ENCODE results near the gene ATAD2B.
"Not testable (repeated sequence)": the region's sequence is repeated elsewhere in the genome, so short reads cannot be mapped to it uniquely, and the experiment has no call there.

ATAD2B gene

GRCh38 chr2:23751747-23752265 is 175.1 kb downstream of the ATAD2B start:
- no peak for DNase-seq (ENCODE audit: low read depth in 2 of 3, low spot score in 2 of 3)

GRCh38 chr2:23746141-23746863 is 180.6 kb downstream of the ATAD2B start:
- no peak for DNase-seq (ENCODE audit: low read depth in 2 of 3, low spot score in 2 of 3)

- DNase-seq (ENCODE audit: low read depth in 2 of 3, low spot score in 2 of 3): no peak
Measured at GRCh38 chr2:23745726-23746105, 181.2 kb downstream of the ATAD2B start.

- DNase-seq (ENCODE audit: low read depth in 2 of 3, low spot score in 2 of 3): no peak
Measured at GRCh38 chr2:23745068-23745725, 181.7 kb downstream of the ATAD2B start.

- DNase-seq (ENCODE audit: low read depth in 2 of 3, low spot score in 2 of 3): not testable (repeated sequence)
Measured at GRCh38 chr2:23736783-23737182, 190.1 kb downstream of the ATAD2B start.

GRCh38 chr2:23734416-23734815 is 192.5 kb downstream of the ATAD2B start:
- no peak for DNase-seq (ENCODE audit: low read depth in 2 of 3, low spot score in 2 of 3)

- DNase-seq (ENCODE audit: low read depth in 2 of 3, low spot score in 2 of 3): not testable (repeated sequence)
Measured at GRCh38 chr2:23723029-23723428, 203.9 kb downstream of the ATAD2B start.

GRCh38 chr2:23722255-23722654 is 204.7 kb downstream of the ATAD2B start:
- no peak for DNase-seq (ENCODE audit: low read depth in 2 of 3, low spot score in 2 of 3)

- DNase-seq (ENCODE audit: low read depth in 2 of 3, low spot score in 2 of 3): no peak
Measured at GRCh38 chr2:23721454-23721826, 205.5 kb downstream of the ATAD2B start.

GRCh38 chr2:23720705-23721453 is 206.0 kb downstream of the ATAD2B start:
- DNase-seq (ENCODE audit: low read depth in 2 of 3, low spot score in 2 of 3): no peak

GRCh38 chr2:23719716-23720115 is 207.2 kb downstream of the ATAD2B start:
- DNase-seq (ENCODE audit: low read depth in 2 of 3, low spot score in 2 of 3): no peak

- no peak for DNase-seq (ENCODE audit: low read depth in 2 of 3, low spot score in 2 of 3)
Measured at GRCh38 chr2:23718931-23719700, 207.8 kb downstream of the ATAD2B start.

- no peak for DNase-seq (ENCODE audit: low read depth in 2 of 3, low spot score in 2 of 3)
Measured at GRCh38 chr2:23713351-23713750, 213.6 kb downstream of the ATAD2B start.

- no peak for DNase-seq (ENCODE audit: low read depth in 2 of 3, low spot score in 2 of 3)
Measured at GRCh38 chr2:23712756-23713151, 214.2 kb downstream of the ATAD2B start.

- DNase-seq (ENCODE audit: low read depth in 2 of 3, low spot score in 2 of 3): no peak
Measured at GRCh38 chr2:23711979-23712755, 214.8 kb downstream of the ATAD2B start.

GRCh38 chr2:23709311-23709710 is 217.6 kb downstream of the ATAD2B start:
- DNase-seq (ENCODE audit: low read depth in 2 of 3, low spot score in 2 of 3): no peak

- no peak for DNase-seq (ENCODE audit: low read depth in 2 of 3, low spot score in 2 of 3)
Measured at GRCh38 chr2:23708771-23709170, 218.2 kb downstream of the ATAD2B start.

GRCh38 chr2:23707096-23707495 is 219.8 kb downstream of the ATAD2B start:
- no peak for DNase-seq (ENCODE audit: low read depth in 2 of 3, low spot score in 2 of 3)

GRCh38 chr2:23706613-23707078 is 220.3 kb downstream of the ATAD2B start:
- no peak for DNase-seq (ENCODE audit: low read depth in 2 of 3, low spot score in 2 of 3)
